HG02943 (cell line): ENCODE data around the gene DOK6.
"Not testable (repeated sequence)": the region's sequence is repeated elsewhere in the genome, so short reads cannot be mapped to it uniquely, and the experiment has no call there.

ENCODE experiments used
- ATAC-seq: cut with Tn5 transposase; IDR thresholded peaks from one replicate; pipeline ENCODE4 v1.9.1; 2021; ENCODE audit warnings: mild to moderate bottlenecking, low read depth, moderate library complexity; ENCODE audit not compliant: unreplicated experiment

DOK6 gene

GRCh38 chr18:69400253-69400975, at the start of gene DOK6:
TSS of gene DOK6 (plus strand) at chr18:69400888.
- ATAC-seq, result no peak

DNA sequence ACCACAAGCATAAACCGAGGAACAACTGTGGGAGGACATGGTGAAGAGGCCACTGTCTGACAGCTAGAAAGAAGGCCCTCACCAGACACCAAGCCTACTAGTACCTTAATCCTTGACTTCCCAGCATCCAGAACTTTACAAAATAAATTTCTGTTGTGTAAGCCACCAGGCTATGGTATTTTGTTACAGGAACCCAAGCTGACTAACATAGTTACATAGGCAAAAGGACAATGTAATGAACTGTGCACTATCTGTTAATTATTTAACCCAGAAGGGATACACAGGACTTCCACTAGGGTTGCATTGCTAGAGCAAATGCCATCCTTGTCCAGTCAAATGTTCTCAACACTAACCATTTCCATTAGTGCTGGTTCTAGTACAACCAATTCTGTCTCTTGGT, 47.7 kb upstream of the DOK6 start:
- no peak for ATAC-seq

DNA sequence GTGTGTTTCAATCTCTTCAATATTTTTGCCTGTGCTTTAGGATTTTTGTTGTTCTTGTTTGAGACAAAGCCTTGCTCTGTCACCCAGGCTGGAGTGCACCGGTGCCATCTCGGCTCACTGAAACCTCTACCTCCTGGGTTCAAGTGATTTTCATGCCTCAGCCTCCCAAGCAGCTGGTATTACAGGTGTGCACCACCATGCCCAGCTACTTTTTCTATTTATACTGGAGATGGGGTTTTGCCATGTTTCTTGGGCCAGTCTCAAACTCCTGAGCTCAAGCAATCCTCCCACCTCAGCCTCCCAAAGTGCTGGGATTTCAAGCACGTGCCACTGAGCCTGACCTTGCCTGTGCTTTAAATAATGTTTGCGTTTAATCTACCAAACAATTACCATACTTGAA, 43.1 kb upstream of the DOK6 start:
- no peak for ATAC-seq

GRCh38 chr18:69358212-69358895, 42.3 kb upstream of the DOK6 start:
- no peak for ATAC-seq

GRCh38 chr18:69359768-69360167, 40.9 kb upstream of the DOK6 start:
- ATAC-seq, result not testable (repeated sequence)

- no peak for ATAC-seq
Observed at GRCh38 chr18:69364930-69365329, 35.8 kb upstream of the DOK6 start.

DNA sequence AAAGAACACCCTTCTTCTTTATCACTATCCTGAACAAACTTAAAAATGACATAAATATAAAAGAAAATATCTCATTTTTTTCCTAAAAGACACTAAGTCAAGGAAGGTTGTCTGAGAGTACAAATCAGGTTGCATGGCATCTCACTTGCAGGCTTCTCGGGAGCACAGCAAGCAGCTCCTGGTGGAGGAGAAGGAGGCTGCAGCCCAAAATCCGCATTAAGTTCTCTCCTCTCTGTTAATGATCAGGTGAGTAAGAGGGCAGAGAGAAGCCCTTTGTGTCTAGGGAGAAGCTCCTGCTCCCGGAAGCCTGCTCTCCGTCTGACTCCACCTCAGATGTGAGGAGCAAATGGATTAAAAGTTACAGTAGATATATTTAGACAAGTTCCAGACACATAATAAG, 35.0 kb upstream of the DOK6 start:
- no peak for ATAC-seq

GRCh38 chr18:69367104-69367503, 33.6 kb upstream of the DOK6 start:
- no peak for ATAC-seq

GRCh38 chr18:69371729-69372128, 29.0 kb upstream of the DOK6 start:
- ATAC-seq, result no peak

DNA sequence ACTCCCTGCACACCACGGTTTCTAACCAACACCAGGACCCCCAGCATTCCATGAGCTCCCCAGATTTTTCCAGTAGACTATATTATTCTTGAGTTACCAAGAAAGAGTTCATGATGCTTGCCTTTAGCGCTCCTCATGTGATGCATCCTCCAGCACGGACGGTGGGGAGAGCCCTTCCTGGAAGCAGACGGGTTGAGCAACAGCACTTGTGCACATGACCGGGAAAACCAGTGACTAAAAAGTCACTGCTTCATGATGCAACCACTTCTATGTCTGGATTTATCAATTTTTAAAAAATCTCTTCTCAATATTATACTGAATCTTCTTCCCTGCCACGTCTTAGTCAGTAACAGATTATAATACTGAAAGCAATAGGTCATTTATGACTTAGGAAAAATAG, 20.4 kb upstream of the DOK6 start:
- no peak for ATAC-seq

DNA sequence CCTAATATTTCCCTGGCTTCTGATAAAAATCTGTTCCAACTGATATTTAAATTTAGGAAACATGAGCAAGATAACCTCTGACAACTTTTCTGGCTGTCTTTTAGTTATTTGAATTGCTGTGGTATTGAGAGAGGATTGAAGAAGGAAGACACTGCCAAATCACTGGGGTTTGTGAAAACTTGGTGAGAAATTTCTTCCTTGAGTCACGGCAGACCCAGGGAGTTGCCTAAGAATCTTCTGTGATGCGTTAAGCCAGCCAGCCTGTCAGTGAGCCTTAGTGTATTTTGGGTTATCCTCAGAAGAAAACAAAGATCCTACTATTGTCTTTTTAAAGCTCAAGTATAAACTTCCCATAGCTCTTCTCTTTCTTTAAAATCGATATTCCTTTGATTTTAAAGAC, 17.5 kb upstream of the DOK6 start:
- ATAC-seq, result no peak

DNA sequence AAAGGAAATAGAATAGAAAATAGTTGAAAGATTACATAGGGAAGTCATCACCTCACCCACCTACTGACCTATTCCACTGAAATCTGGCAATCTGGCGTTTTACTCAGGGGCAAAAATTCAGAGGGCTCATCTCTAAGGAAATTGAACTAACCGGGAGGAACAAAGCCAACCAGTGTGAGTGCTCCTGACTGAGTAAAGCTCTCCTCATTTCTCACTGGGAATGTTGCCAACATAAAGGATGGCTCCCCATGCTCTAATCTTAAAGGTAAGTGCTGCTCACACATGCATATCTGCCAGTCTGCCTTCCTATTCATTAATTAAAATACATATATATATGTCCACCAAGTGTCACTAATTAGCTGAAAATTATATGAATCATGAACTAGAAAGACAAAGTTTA, 13.5 kb upstream of the DOK6 start:
- ATAC-seq, result no peak

DNA sequence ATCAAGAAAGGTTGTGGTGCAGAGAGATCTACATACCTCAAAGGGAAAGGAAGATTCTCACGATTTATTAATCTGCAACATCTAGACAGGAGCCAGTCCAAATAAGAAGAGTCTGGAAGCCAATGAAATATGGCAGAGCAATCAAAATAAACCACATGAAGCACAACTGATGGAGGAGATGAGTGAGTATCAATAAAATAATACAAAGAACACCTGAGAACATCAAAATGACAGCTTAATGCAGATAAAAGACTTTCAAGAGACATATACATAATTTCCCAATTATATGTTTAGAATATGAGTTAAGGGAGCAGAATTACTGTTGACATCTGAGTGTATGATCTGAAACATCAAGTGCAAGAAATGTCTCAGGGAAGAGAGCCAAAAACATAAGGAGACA, 12.5 kb upstream of the DOK6 start:
- ATAC-seq, result no peak

DNA sequence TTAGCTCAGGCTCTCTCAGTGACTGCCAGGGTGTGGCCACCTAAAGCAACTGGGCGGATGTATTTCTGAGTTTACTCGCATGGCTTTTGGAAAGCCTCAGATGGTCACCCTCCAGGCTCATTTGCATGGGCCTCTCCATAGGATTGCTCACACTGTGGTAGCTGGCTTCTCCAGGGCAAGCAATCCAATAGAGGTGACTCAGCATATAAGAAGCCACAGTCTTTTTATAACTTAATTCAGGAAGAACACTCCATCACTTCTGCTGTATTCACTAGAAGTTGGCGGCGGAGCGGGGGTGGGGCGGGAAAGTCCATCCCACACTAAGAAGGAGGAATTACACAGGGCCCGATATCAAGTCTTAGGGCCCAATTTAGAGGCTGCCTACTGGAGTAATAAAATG, 3.6 kb upstream of the DOK6 start:
- no peak for ATAC-seq

- ATAC-seq, result no peak
Observed at GRCh38 chr18:69399253-69399652, 1.4 kb upstream of the DOK6 start.

DNA sequence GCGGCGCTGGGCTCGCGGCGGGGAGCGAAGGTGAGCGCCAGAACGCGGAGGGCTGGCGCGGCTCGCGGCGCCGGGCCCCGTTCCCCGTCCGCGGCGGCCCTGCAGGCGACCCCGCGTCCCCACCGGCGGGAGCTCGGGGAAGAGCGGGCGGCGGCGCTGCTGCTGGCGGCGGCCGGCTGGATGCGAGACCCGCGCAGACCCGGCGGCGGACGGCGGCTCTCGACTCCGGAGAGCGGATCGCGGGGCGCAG, 213 bp downstream of the DOK6 start:
- no peak for ATAC-seq

DNA sequence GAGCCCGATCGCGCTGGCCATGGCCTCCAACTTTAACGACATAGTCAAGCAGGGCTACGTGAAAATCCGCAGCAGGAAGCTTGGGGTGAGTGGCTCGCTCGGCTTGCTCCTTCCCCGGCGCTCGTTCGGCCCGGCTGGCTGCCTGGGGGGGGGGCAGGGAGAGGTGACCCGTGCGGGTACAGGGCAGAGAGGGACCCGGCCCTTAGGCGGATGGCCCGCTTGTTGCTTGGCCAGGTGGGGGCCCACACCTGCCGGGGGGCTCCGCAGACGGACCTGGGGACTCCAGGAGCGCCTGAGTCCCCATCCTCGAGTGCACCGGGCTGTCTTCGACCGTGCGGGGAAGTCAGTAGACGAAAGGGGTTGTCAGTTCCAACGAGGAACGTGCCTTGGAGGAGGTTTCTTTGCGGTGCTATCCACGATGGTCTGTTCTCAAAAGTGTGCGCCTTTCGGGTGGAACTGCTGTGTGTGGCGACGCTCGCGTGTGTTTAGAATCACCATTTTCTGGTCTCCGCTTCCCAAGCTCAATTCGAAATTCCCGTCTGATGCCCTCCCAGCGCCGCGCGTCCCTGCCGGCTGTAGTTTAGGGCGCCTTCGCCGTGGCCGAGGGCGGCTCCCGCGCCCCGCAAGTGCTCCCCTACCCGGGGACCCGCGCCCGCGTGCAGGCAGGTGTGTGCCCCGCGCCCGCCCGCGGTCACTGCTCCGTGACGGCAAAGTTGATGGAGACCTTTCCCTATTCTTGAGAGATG, 711 bp downstream of the DOK6 start:
- ATAC-seq, result no peak

GRCh38 chr18:69401972-69402532, 1.4 kb downstream of the DOK6 start:
- no peak for ATAC-seq

DNA sequence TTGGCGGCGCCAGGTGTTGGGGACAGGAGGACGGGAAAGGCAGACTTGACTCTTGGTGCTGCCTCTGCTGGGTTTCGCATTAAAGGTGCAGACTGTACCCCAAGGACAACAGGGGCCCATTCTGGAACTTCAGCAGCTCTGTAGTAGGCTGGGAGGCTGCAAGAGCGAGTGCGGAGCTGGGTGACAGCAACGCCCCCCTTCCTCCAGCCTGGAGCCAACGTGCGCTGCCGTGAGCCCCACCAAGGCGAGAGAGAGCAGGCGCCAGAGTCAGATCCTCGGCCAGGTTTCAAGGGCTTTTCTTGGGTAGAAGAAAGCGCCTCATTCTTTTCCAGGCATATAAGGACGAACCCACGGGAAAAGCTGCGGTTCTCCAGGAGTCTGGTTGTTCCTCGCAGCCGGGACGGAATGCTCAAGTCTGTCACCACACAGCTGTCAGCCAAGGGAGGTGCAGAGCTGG, 1.9 kb downstream of the DOK6 start:
- ATAC-seq, result no peak

DNA sequence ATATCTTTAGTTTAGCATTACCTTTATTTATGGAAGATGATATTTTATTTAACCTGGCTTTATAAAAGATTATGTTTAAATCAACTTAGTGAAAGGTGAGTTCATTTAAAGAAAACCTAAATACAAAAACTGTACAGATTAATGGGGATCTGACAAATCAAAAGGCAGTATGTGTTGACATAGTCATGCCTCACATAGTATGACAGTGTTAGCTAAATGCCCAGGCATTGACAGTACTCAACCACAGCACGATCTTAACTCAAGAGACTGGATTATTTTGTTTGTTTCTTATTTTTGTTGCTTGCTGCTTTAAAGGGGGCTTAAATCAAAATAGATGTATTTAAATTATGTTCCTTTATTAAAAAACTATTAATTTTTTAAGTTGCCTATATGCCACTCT, 7.8 kb downstream of the DOK6 start:
- no peak for ATAC-seq

- no peak for ATAC-seq
Observed at GRCh38 chr18:69411199-69411598, 10.5 kb downstream of the DOK6 start.

- ATAC-seq, result no peak
Observed at GRCh38 chr18:69414184-69414583, 13.5 kb downstream of the DOK6 start.
